Measurements from ENCODE around the gene CCL28. TPM values are rescaled to one million over a fixed set of nuclear protein-coding genes. Genes with fewer than 3 reads are reported as not detected.
"Not testable (repeated sequence)": the region's sequence is repeated elsewhere in the genome, so short reads cannot be mapped to it uniquely, and the experiment has no call there.

CCL28 gene
- polyA plus RNA-seq (2014; cell fraction: cytosol; rRNA removed) = 0.20 and 0.65 TPM in 2 replicates
- polyA plus RNA-seq (2014; cell fraction: nucleus; rRNA removed) = not detected in 2 replicates

GRCh38 chr5:43412156-43412555 is at the start of gene CCL28:
Gene CCL28, minus strand, starts transcription at chr5:43412391. Its CDS starts 75 bp downstream, at chr5:43412316.
- DNase-seq (ENCODE audit: low spot score) = no peak

- DNase-seq (ENCODE audit: low spot score) = no peak
Observed at GRCh38 chr5:43461066-43461465, 48.9 kb upstream of the CCL28 start.

- no peak for DNase-seq (ENCODE audit: low spot score)
Observed at GRCh38 chr5:43456556-43456955, 44.4 kb upstream of the CCL28 start.

- DNase-seq (ENCODE audit: low spot score) = not testable (repeated sequence)
Observed at GRCh38 chr5:43441575-43441974, 29.4 kb upstream of the CCL28 start.

GRCh38 chr5:43437062-43437660 is 25.0 kb upstream of the CCL28 start:
- DNase-seq (ENCODE audit: low spot score) = no peak

- no peak for DNase-seq (ENCODE audit: low spot score)
Observed at GRCh38 chr5:43433382-43433781, 21.2 kb upstream of the CCL28 start.

GRCh38 chr5:43432486-43433375 is 20.5 kb upstream of the CCL28 start:
- DNase-seq (ENCODE audit: low spot score) = no peak

GRCh38 chr5:43429706-43430105 is 17.5 kb upstream of the CCL28 start:
- DNase-seq (ENCODE audit: low spot score) = no peak

GRCh38 chr5:43429016-43429415 is 16.8 kb upstream of the CCL28 start:
- DNase-seq (ENCODE audit: low spot score) = no peak

- no peak for DNase-seq (ENCODE audit: low spot score)
Observed at GRCh38 chr5:43427306-43427705, 15.1 kb upstream of the CCL28 start.

GRCh38 chr5:43425983-43426382 is 13.8 kb upstream of the CCL28 start:
- no peak for DNase-seq (ENCODE audit: low spot score)

GRCh38 chr5:43423086-43423485 is 10.9 kb upstream of the CCL28 start:
- not testable (repeated sequence) for DNase-seq (ENCODE audit: low spot score)

- DNase-seq (ENCODE audit: low spot score) = no peak
Observed at GRCh38 chr5:43422143-43422542, 10.0 kb upstream of the CCL28 start.

- no peak for DNase-seq (ENCODE audit: low spot score)
Observed at GRCh38 chr5:43421450-43422133, 9.4 kb upstream of the CCL28 start.

- no peak for DNase-seq (ENCODE audit: low spot score)
Observed at GRCh38 chr5:43420241-43420640, 8.1 kb upstream of the CCL28 start.

- DNase-seq (ENCODE audit: low spot score) = no peak
Observed at GRCh38 chr5:43418561-43418960, 6.4 kb upstream of the CCL28 start.

- no peak for DNase-seq (ENCODE audit: low spot score)
Observed at GRCh38 chr5:43416803-43417394, 4.7 kb upstream of the CCL28 start.

GRCh38 chr5:43415935-43416802 is 4.0 kb upstream of the CCL28 start:
- no peak for DNase-seq (ENCODE audit: low spot score)

GRCh38 chr5:43413966-43414365 is 1.8 kb upstream of the CCL28 start:
- DNase-seq (ENCODE audit: low spot score) = no peak

- DNase-seq (ENCODE audit: low spot score) = no peak
Observed at GRCh38 chr5:43412644-43413043, 453 bp upstream of the CCL28 start.

- DNase-seq (ENCODE audit: low spot score) = no peak
Observed at GRCh38 chr5:43411495-43411894, 696 bp downstream of the CCL28 start.
